ENCODE data around the gene ICAM3. TPM values are rescaled to one million over a fixed set of nuclear protein-coding genes. Genes with fewer than 3 reads are reported as not detected.

The ICAM3 gene
- total RNA-seq, 1 donor from 2014 or later, result 31.3 TPM

GRCh38 chr19:10290357-10290875 is 49.0 kb downstream of the ICAM3 start:
- intact Hi-C loops (cut with micrococcal nuclease), result no loop called here
- Histone ChIP-seq H3K4me1 (peaks cover 84% of the 10 kb centered on the region), H3K27me3 (ENCODE audit: low read depth) (peaks cover 87% of the 10 kb centered on the region), H3K36me3 (peaks cover 4% of the 10 kb centered on the region), H3K27ac (replicated peaks) (no peak overlapping the region), H3K4me3 (peak overlapping the region; percentile 67), H3K9me3 (replicated peaks) (no peaks in the 10 kb centered on the region)
- no peak for DNase-seq
- TF ChIP-seq CTCF (IDR thresholded peaks at IDR 0.05; ENCODE audit: borderline replicate concordance), result no peak

GRCh38 chr19:10289836-10290356 is 49.5 kb downstream of the ICAM3 start, which contains the start of gene ICAM5:
TSS of gene ICAM5 (plus strand) at chr19:10289952. CDS start at chr19:10290044, 92 bp downstream.
- H3K36me3 ChIP-seq, result peaks cover 9% of the 10 kb centered on the region
- H3K4me3 ChIP-seq, result peak within 1 kb of the TSS; percentile 67
- H3K4me1 ChIP-seq, result peaks cover 84% of the 10 kb centered on the region
- DNase-seq, result no peak
- H3K9me3 ChIP-seq (replicated peaks), result no peaks in the 10 kb centered on the region
- intact Hi-C loops (cut with micrococcal nuclease), result no loop called here
- H3K27me3 ChIP-seq (ENCODE audit: low read depth), result peaks cover 82% of the 10 kb centered on the region
- H3K27ac ChIP-seq (replicated peaks), result no peak within 1 kb of the TSS
- no peak for TF ChIP-seq CTCF (IDR thresholded peaks at IDR 0.05; ENCODE audit: borderline replicate concordance)

GRCh38 chr19:10289167-10289835 is 50.1 kb downstream of the ICAM3 start:
- Histone ChIP-seq H3K27me3 (ENCODE audit: low read depth) (peaks cover 76% of the 10 kb centered on the region), H3K27ac (replicated peaks) (no peak overlapping the region), H3K4me1 (peaks cover 85% of the 10 kb centered on the region), H3K4me3 (peak overlapping the region; percentile 67), H3K36me3 (peaks cover 15% of the 10 kb centered on the region), H3K9me3 (replicated peaks) (no peaks in the 10 kb centered on the region)
- intact Hi-C loops (cut with micrococcal nuclease), result no loop called here
- no peak for TF ChIP-seq CTCF (IDR thresholded peaks at IDR 0.05; ENCODE audit: borderline replicate concordance)
- no peak for DNase-seq

GRCh38 chr19:10288662-10289166 is 50.7 kb downstream of the ICAM3 start:
- Histone ChIP-seq H3K36me3 (peaks cover 21% of the 10 kb centered on the region), H3K4me1 (peaks cover 85% of the 10 kb centered on the region), H3K9me3 (replicated peaks) (no peaks in the 10 kb centered on the region), H3K4me3 (peak overlapping the region; percentile 67), H3K27me3 (ENCODE audit: low read depth) (peaks cover 70% of the 10 kb centered on the region), H3K27ac (replicated peaks) (no peak overlapping the region)
- no peak for DNase-seq
- intact Hi-C loops (cut with micrococcal nuclease), result no loop called here
- TF ChIP-seq CTCF (IDR thresholded peaks at IDR 0.05; ENCODE audit: borderline replicate concordance), result no peak

GRCh38 chr19:10286803-10287737 is 52.4 kb downstream of the ICAM3 start, which contains the start of gene ICAM4:
TSS of gene ICAM4 (plus strand) at chr19:10286955. CDS start at chr19:10287013, 58 bp downstream.
- DNase-seq, result peak; percentile 87
- Histone ChIP-seq H3K4me1 (peaks cover 73% of the 10 kb centered on the region), H3K9me3 (replicated peaks) (no peaks in the 10 kb centered on the region), H3K27ac (replicated peaks) (peak within 1 kb of the TSS; percentile 82), H3K4me3 (peak within 1 kb of the TSS; percentile 61), H3K27me3 (ENCODE audit: low read depth) (peaks cover 54% of the 10 kb centered on the region), H3K36me3 (peaks cover 30% of the 10 kb centered on the region)
- intact Hi-C loops (cut with micrococcal nuclease), result no loop called here
- no peak for TF ChIP-seq CTCF (IDR thresholded peaks at IDR 0.05; ENCODE audit: borderline replicate concordance)
